RWPE1 (cell line): ENCODE data around the gene STON1.

Experiments used
- CTCF ChIA-PET: fragments of 350-600 bp; sonication (Branson Sonifier 250); formaldehyde crosslinking; extraction: SDS; loops from one replicate; lab custom pipeline; 2021; lab: Yijun Ruan, JAX
- POLR2A ChIA-PET: fragments of 400-600 bp; formaldehyde crosslinking; extraction: SDS; loops from one replicate; lab custom pipeline; 2020; ENCODE audit warnings: antibody characterized with exemption; ENCODE audit not compliant: low non-redundant PET; lab: Yijun Ruan, JAX
- DNase-seq: peaks from one replicate; pipeline ENCODE4 v3.0.0; 2012; ENCODE audit warnings: low spot score
- H3K27ac ChIP-seq: fragments of 450-650 bp; 2 replicates; pipeline ENCODE4 v1.5.1; 2017
- TF ChIP-seq, protein P1 (sequence below): fragments of 450-650 bp; conservative IDR thresholded peaks from 2 replicates; pipeline ENCODE4 v1.5.1; 2017; ENCODE audit warnings: low read depth, mild to moderate bottlenecking

The STON1 gene

GRCh38 chr2:48562281-48562680 is 32.3 kb downstream of the STON1 start:
- POLR2A ChIA-PET: no interaction called here
- CTCF ChIA-PET: no interaction called here

DNA sequence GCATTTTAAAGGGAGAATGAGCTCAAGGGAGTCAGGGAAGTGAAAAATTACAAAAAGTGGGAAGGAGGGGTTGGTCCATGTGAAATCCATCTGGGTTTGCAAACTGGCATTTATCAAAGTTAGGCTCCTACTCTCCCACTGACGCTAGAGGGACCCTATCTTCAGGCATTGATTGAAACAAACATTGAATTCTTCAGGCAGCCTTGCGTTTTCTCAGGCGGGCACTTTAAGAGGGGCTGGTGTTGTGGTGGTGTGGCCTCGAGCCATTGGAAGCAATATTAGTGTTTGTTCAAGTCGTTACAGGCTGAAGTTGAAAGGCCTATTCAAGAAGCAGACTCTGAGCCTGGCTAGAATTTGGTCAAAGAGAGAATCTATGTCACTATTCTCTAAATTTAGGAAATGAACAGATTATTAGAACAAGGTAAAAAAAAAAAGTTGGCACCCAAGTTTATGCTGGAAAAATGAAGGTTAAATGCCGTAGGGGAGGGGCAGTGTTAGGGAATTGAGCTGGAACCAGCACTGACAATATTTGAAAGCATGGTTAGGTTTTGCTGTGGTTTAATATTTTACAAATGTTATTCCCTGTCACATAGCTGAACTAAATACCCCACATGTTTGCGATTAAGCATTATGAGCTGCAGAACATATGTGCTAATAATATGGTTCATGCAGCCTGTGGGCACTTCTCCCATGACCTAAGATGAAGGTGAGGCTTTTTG is 36.8 kb downstream of the STON1 start:
- TF ChIP-seq, protein P1, sequence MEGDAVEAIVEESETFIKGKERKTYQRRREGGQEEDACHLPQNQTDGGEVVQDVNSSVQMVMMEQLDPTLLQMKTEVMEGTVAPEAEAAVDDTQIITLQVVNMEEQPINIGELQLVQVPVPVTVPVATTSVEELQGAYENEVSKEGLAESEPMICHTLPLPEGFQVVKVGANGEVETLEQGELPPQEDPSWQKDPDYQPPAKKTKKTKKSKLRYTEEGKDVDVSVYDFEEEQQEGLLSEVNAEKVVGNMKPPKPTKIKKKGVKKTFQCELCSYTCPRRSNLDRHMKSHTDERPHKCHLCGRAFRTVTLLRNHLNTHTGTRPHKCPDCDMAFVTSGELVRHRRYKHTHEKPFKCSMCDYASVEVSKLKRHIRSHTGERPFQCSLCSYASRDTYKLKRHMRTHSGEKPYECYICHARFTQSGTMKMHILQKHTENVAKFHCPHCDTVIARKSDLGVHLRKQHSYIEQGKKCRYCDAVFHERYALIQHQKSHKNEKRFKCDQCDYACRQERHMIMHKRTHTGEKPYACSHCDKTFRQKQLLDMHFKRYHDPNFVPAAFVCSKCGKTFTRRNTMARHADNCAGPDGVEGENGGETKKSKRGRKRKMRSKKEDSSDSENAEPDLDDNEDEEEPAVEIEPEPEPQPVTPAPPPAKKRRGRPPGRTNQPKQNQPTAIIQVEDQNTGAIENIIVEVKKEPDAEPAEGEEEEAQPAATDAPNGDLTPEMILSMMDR: no peak
- ChIA-PET POLR2A (no interaction called here), CTCF (interaction anchor here (0.7 kb wide), 1 partner anchor 86 kb away, joined by 5 read pairs; no protein-coding TSS in a partner anchor)
- DNase-seq: no peak
- no peak overlapping the region for H3K27ac ChIP-seq

More at GRCh38 chr2:48562281-48562680, 32.3 kb downstream of the STON1 start:
- H3K27ac ChIP-seq: no peak overlapping the region
- no peak for DNase-seq
- TF ChIP-seq, protein P1: no peak

DNA sequence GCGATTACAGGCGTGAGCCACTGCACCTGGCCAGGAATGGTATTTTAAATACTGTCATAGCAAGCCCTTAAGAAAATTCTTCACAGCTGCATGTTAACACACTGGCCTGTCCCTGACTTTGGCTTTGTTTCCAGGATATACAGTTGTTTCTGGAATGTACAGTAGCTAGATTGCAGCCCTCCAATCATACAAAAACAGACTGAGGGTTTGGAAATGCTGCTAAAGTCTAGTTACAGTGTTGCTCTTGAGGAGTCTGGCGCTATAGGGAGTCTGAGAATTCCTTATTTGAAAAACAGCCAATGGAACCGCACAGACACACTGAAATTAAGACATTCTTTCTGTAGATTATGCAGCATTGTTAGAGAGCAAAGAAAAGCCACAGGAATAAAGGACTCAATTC is 37.7 kb downstream of the STON1 start:
- POLR2A ChIA-PET: no interaction called here
- TF ChIP-seq, protein P1: no peak
- no peak for DNase-seq
- no peak overlapping the region for H3K27ac ChIP-seq
- CTCF ChIA-PET: no interaction called here

- no peak overlapping the region for H3K27ac ChIP-seq
- DNase-seq: no peak
- ChIA-PET CTCF (no interaction called here), POLR2A (no interaction called here)
- TF ChIP-seq, protein P1: no peak
Observed at GRCh38 chr2:48568547-48568946, 38.6 kb downstream of the STON1 start.

DNA sequence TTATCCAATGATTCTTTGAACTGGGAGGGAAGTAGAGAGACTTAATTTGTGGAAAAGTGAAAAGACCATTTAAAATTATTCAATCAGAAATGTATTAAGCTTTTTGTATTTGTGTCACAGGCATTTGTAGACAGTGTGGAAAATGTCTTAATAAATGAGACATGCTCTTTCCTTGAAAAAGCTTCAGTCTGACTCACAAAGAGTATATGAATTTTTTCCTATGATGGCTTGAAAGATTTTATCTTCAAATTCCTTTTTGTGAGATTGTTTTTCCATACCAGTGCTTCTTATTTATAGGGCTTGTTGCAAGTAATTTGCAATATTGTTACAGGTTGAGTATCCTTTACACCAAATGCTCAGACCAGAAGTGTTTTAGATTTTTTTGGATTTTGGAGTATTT is 39.5 kb downstream of the STON1 start:
- CTCF ChIA-PET: interaction anchor here (0.6 kb wide), 1 partner anchor 1238 kb away, joined by 3 read pairs; no protein-coding TSS in a partner anchor
- POLR2A ChIA-PET: no interaction called here
- H3K27ac ChIP-seq: no peak overlapping the region
- TF ChIP-seq, protein P1: no peak
- no peak for DNase-seq

- CTCF ChIA-PET: no interaction called here
- no peak for DNase-seq
- TF ChIP-seq, protein P1: no peak
- H3K27ac ChIP-seq: no peak overlapping the region
- POLR2A ChIA-PET: no interaction called here
Observed at GRCh38 chr2:48572816-48573215, 42.9 kb downstream of the STON1 start.
